Activated naive CD4-positive, alpha-beta T cell treated with anti-CD3 and anti-CD28 coated beads, Interleukin-2, amount 50 U/mL, for 16 hours (primary cell): ENCODE measurements around the gene DCLK1.

Experiments
- DNase-seq: peaks from one replicate; pipeline ENCODE4 v3.0.0-alpha.2; 2020

The DCLK1 gene

GRCh38 chr13:36131222-36131930, at the start of gene DCLK1:
Gene DCLK1 (minus strand): TSS chr13:36131382.
- no peak for DNase-seq

- DNase-seq, result no peak
Measured at GRCh38 chr13:36175621-36176020, 44.4 kb upstream of the DCLK1 start.

GRCh38 chr13:36174923-36175322, 43.7 kb upstream of the DCLK1 start:
- no peak for DNase-seq

- no peak for DNase-seq
Measured at GRCh38 chr13:36173571-36174322, 42.6 kb upstream of the DCLK1 start.

GRCh38 chr13:36166046-36166445, 34.9 kb upstream of the DCLK1 start:
- DNase-seq, result no peak

GRCh38 chr13:36163809-36164308, 32.7 kb upstream of the DCLK1 start:
- no peak for DNase-seq

GRCh38 chr13:36163286-36163685, 32.1 kb upstream of the DCLK1 start:
- DNase-seq, result no peak

GRCh38 chr13:36160297-36160696, 29.1 kb upstream of the DCLK1 start:
- DNase-seq, result no peak

- no peak for DNase-seq
Measured at GRCh38 chr13:36158611-36159010, 27.4 kb upstream of the DCLK1 start.

- DNase-seq, result no peak
Measured at GRCh38 chr13:36157480-36157879, 26.3 kb upstream of the DCLK1 start.

- no peak for DNase-seq
Measured at GRCh38 chr13:36154567-36155291, 23.5 kb upstream of the DCLK1 start.

GRCh38 chr13:36151591-36151990, 20.4 kb upstream of the DCLK1 start:
- no peak for DNase-seq

GRCh38 chr13:36148446-36148845, 17.3 kb upstream of the DCLK1 start:
- no peak for DNase-seq

- no peak for DNase-seq
Measured at GRCh38 chr13:36147330-36147729, 16.1 kb upstream of the DCLK1 start.

GRCh38 chr13:36146511-36147269, 15.5 kb upstream of the DCLK1 start:
- DNase-seq, result no peak

GRCh38 chr13:36143738-36144137, 12.6 kb upstream of the DCLK1 start:
- no peak for DNase-seq

GRCh38 chr13:36142735-36143134, 11.6 kb upstream of the DCLK1 start:
- DNase-seq, result no peak

GRCh38 chr13:36135876-36136275, 4.7 kb upstream of the DCLK1 start:
- DNase-seq, result no peak

- no peak for DNase-seq
Measured at GRCh38 chr13:36134632-36135031, 3.5 kb upstream of the DCLK1 start.

GRCh38 chr13:36133950-36134626, 2.9 kb upstream of the DCLK1 start:
- no peak for DNase-seq

- no peak for DNase-seq
Measured at GRCh38 chr13:36132376-36132775, 1.2 kb upstream of the DCLK1 start.

GRCh38 chr13:36131931-36132297, 732 bp upstream of the DCLK1 start:
- DNase-seq, result no peak
